ENCODE measurements around the gene NPFFR1.

- no peak for TF ChIP-seq CTCF (IDR thresholded peaks at IDR 0.05; ENCODE audit: low read depth, low read length)
- TF ChIP-seq POLR2A (IDR thresholded peaks at IDR 0.05; ENCODE audit: extremely low read depth, insufficient read length), result no peak
These were observed 16.7 kb upstream of the NPFFR1 start for GRCh38 chr10:70300461-70300860.

Data from NB4 (cell line).